K562 (cell line): Measurements from ENCODE around the gene SERBP1. TPM values are rescaled to one million over a fixed set of nuclear protein-coding genes. Genes with fewer than 3 reads are reported as not detected.
A peak's percentile ranks its signal among the peaks of the same experiment; 100 is the strongest.

Experiments
- MEIS2 ChIP-seq: fragments of 450-650 bp; IDR thresholded peaks from 2 replicates; pipeline ENCODE4 v1.6.1; 2014; ENCODE audit warnings: mild to moderate bottlenecking; ENCODE audit not compliant: partially characterized antibody
- PBX2 ChIP-seq, 2 experiments: IDR thresholded peaks in 1 of 2; conservative IDR thresholded peaks in 1 of 2; 2 replicates each; pipeline ENCODE4 v1.6.1; 2016; ENCODE audit warnings: low read depth in 2 of 2, mild to moderate bottlenecking in 1 of 2, missing compliant biosample characterization in 1 of 2, missing genetic modification characterization in 1 of 2, moderate library complexity in 1 of 2
- PKNOX1 ChIP-seq: fragments of 450-650 bp; IDR thresholded peaks from 2 replicates; pipeline ENCODE4 v1.6.1; 2016
- SRSF9 ChIP-seq: fragments of 200-400 bp; formaldehyde crosslinking; IDR thresholded peaks from 2 replicates; pipeline ENCODE4 v1.6.1; 2017; ENCODE audit warnings: low read depth, low read length, borderline replicate concordance
- TEAD1 ChIP-seq, 2 experiments: fragments of 450-650 bp in 1 of 2; sonication (generic) in 1 of 2; formaldehyde crosslinking; IDR thresholded peaks; 2 replicates each; pipeline versions ENCODE4 v1.4.0 to v1.8.0; 2020 to 2022; ENCODE audit warnings: mild to moderate bottlenecking in 2 of 2, missing genetic modification reagents in 1 of 2
- polyA plus RNA-seq, 8 experiments: library from polyadenylated mRNA; depleted of rRNA in 4 of 8; stranded (reverse) in 5 of 8; unstranded in 3 of 8; fragments of >200 nt; fragmentation: Nextera tagmentation in 2 of 8; fragmentation: Illumina TruSeq in 1 of 8; extraction: Ambion mirVana in 2 of 8; extraction: Trizol in 1 of 8; gene quantifications; 2 replicates each; pipeline versions ENCODE4 v1.2.1 to v1.2.3, GENCODE V29; 2011 to 2014; ENCODE audit warnings: inconsistent platforms in 1 of 8, missing spikeins in 1 of 8
- total RNA-seq, 7 experiments: library from RNA; depleted of rRNA in 6 of 7; stranded (reverse); fragments of >200 nt in 6 of 7; fragmentation: Illumina TruSeq in 2 of 7; extraction: Trizol in 2 of 7; gene quantifications; 2 replicates each; pipeline versions ENCODE4 v1.2.1 to v1.2.3, GENCODE V29; 2011 to 2021; ENCODE audit warnings: low replicate concordance in 1 of 7

Gene SERBP1
- total and polyA plus RNA-seq, 9 of the 15 experiments (the other 6 are each of a cell fraction or from before 2014, with no cell fraction given): 79.9 to 761 (median 464) TPM

- TF ChIP-seq MEIS2: peak; percentile 73
- no peak for TF ChIP-seq PBX2 (CRISPR knock-in tag; IDR thresholded peaks at IDR 0.05; ENCODE audit: low read depth)
- peak; percentile 64; the same call in 1 of the 2 replicates for TF ChIP-seq PBX2 (tag; conservative IDR thresholded peaks at IDR 0.05; ENCODE audit: low read depth)
- TF ChIP-seq SRSF9: no peak
- TF ChIP-seq PKNOX1: peak; percentile 67
- no peak for TF ChIP-seq TEAD1 (CRISPR knock-in tag; IDR thresholded peaks at IDR 0.05)
These were observed 2.5 kb upstream of the SERBP1 start (continued) for GRCh38 chr1:67432745-67433144.
